WERI-Rb-1 (cell line): ENCODE measurements around the gene CHRND.

ENCODE experiments used
- DNase-seq: peaks from one replicate; pipeline ENCODE4 v3.0.0-alpha.2; 2020
- H3K27ac ChIP-seq: fragments of 250-450 bp; sonication (Bioruptor Pico); 2 replicates; pipeline ENCODE4 v1.5.1; 2020; ENCODE audit warnings: mild to moderate bottlenecking, moderate library complexity
- H3K27me3 ChIP-seq: fragments of 250-450 bp; sonication (Bioruptor Pico); 2 replicates; pipeline ENCODE4 v1.5.1; 2021; ENCODE audit warnings: mild to moderate bottlenecking, low read depth, moderate library complexity; ENCODE audit not compliant: insufficient read depth, severe bottlenecking
- H3K36me3 ChIP-seq: fragments of 250-450 bp; sonication (Bioruptor Pico); 2 replicates; pipeline ENCODE4 v1.5.1; 2020; ENCODE audit warnings: mild to moderate bottlenecking, moderate library complexity
- H3K4me3 ChIP-seq: 2 replicates; pipeline ENCODE4 v1.5.1; 2011; ENCODE audit warnings: low read depth, mild to moderate bottlenecking, control low read depth, low read length
- H3K9me3 ChIP-seq: fragments of 250-450 bp; sonication (Bioruptor Pico); 2 replicates; pipeline ENCODE4 v1.5.1; 2021; ENCODE audit warnings: mild to moderate bottlenecking, moderate library complexity; ENCODE audit not compliant: severe bottlenecking
- CTCF ChIP-seq: IDR thresholded peaks from 2 replicates; pipeline ENCODE4 v1.5.1; 2011; ENCODE audit warnings: low read depth, mild to moderate bottlenecking, control low read depth, inconsistent platforms, low read length

CHRND gene

GRCh38 chr2:232540441-232541041 lies 14.6 kb downstream of the CHRND start:
- H3K27me3 ChIP-seq = no peaks in the 10 kb centered on the region
- H3K27ac ChIP-seq = no peak overlapping the region
- no peak overlapping the region for H3K4me3 ChIP-seq
- TF ChIP-seq CTCF = no peak
- no peaks in the 10 kb centered on the region for H3K36me3 ChIP-seq
- H3K9me3 ChIP-seq = no peaks in the 10 kb centered on the region
- DNase-seq = no peak

- Histone ChIP-seq H3K9me3 (no peaks in the 10 kb centered on the region), H3K36me3 (peaks cover under 1% of the 10 kb centered on the region; the same call in 1 of the 2 replicates), H3K27ac (no peak overlapping the region), H3K27me3 (no peaks in the 10 kb centered on the region), H3K4me3 (no peak overlapping the region)
- no peak for DNase-seq
- TF ChIP-seq CTCF = no peak
Observed at GRCh38 chr2:232541195-232541960, 15.4 kb downstream of the CHRND start.

GRCh38 chr2:232541961-232542714 lies 16.2 kb downstream of the CHRND start:
- TF ChIP-seq CTCF = no peak
- no peaks in the 10 kb centered on the region for H3K27me3 ChIP-seq
- no peaks in the 10 kb centered on the region for H3K9me3 ChIP-seq
- H3K4me3 ChIP-seq = no peak overlapping the region
- no peak overlapping the region for H3K27ac ChIP-seq
- DNase-seq = no peak
- H3K36me3 ChIP-seq = peaks cover 8% of the 10 kb centered on the region; the same call in 1 of the 2 replicates

- no peak for TF ChIP-seq CTCF
- no peaks in the 10 kb centered on the region for H3K27me3 ChIP-seq
- DNase-seq = no peak
- H3K36me3 ChIP-seq = peaks cover 14% of the 10 kb centered on the region
- H3K9me3 ChIP-seq = no peaks in the 10 kb centered on the region
- no peak overlapping the region for H3K4me3 ChIP-seq
- H3K27ac ChIP-seq = no peak overlapping the region
Observed at GRCh38 chr2:232542715-232543467, 16.9 kb downstream of the CHRND start.

GRCh38 chr2:232543491-232543890 lies 17.5 kb downstream of the CHRND start:
- Histone ChIP-seq H3K4me3 (no peak overlapping the region), H3K27me3 (no peaks in the 10 kb centered on the region), H3K27ac (no peak overlapping the region), H3K36me3 (peaks cover 18% of the 10 kb centered on the region), H3K9me3 (no peaks in the 10 kb centered on the region)
- TF ChIP-seq CTCF = no peak
- DNase-seq = no peak
